Cardiac fibroblast (primary cell): Measurements from ENCODE around the gene CHRND.

ENCODE experiments used
- DNase-seq, 2 donors: peaks; one replicate each; pipeline versions ENCODE4 v3.0.0 to v3.0.0-alpha.2; 2010; ENCODE audit warnings: low read depth in 2 of 2
- H3K4me3 ChIP-seq, 2 donors: replicated peaks in 1 of 2; 1 replicate in 1 of 2; 2 replicates in 1 of 2; pipeline ENCODE4 v1.5.1; 2011; ENCODE audit warnings: low read depth in 2 of 2, low read length in 2 of 2, mild to moderate bottlenecking in 2 of 2, moderate library complexity in 1 of 2
- TF ChIP-seq, protein P1 (sequence below): IDR thresholded peaks from one replicate; pipeline ENCODE4 v1.5.1; 2011; ENCODE audit warnings: low read depth, mild to moderate bottlenecking, low read length, inconsistent platforms

The CHRND gene

GRCh38 chr2:232488097-232488711, 37.8 kb upstream of the CHRND start:
- TF ChIP-seq, protein P1, sequence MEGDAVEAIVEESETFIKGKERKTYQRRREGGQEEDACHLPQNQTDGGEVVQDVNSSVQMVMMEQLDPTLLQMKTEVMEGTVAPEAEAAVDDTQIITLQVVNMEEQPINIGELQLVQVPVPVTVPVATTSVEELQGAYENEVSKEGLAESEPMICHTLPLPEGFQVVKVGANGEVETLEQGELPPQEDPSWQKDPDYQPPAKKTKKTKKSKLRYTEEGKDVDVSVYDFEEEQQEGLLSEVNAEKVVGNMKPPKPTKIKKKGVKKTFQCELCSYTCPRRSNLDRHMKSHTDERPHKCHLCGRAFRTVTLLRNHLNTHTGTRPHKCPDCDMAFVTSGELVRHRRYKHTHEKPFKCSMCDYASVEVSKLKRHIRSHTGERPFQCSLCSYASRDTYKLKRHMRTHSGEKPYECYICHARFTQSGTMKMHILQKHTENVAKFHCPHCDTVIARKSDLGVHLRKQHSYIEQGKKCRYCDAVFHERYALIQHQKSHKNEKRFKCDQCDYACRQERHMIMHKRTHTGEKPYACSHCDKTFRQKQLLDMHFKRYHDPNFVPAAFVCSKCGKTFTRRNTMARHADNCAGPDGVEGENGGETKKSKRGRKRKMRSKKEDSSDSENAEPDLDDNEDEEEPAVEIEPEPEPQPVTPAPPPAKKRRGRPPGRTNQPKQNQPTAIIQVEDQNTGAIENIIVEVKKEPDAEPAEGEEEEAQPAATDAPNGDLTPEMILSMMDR = no peak
- DNase-seq = no peak
- H3K4me3 ChIP-seq = no peak overlapping the region

DNA sequence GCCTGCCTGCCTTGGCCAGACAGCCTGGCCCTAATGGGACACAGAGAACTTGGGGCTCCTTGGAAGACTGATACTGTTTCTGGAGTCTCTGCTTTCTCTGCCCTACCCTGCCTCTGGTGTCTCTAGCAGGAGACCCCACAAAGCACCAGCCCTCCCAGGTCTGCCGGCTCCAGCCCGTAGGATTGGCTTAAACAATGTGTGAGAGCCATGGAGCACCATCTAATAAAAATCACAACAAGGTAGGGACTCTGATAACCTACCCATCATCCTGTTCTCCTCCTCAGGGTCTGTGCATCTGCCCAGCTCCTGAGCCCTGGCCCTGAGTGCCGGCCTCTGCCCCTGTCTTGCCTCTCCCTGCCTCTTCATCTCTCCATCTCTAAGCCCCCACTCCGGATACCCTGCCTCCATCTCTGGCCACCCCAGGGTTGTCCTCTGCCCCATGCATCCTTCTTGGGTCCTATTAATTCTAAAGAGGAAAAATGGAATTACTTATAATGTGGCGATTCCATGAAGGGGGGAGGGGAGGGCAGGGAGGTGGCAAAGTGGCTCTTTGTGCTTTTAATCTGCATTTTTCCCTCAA, 37.1 kb upstream of the CHRND start:
- DNase-seq = no peak
- no peak overlapping the region for H3K4me3 ChIP-seq
- TF ChIP-seq, protein P1 = no peak

- TF ChIP-seq, protein P1 = no peak
- no peak overlapping the region for H3K4me3 ChIP-seq
- no peak for DNase-seq
Observed at GRCh38 chr2:232489516-232490220, 36.3 kb upstream of the CHRND start.

DNA sequence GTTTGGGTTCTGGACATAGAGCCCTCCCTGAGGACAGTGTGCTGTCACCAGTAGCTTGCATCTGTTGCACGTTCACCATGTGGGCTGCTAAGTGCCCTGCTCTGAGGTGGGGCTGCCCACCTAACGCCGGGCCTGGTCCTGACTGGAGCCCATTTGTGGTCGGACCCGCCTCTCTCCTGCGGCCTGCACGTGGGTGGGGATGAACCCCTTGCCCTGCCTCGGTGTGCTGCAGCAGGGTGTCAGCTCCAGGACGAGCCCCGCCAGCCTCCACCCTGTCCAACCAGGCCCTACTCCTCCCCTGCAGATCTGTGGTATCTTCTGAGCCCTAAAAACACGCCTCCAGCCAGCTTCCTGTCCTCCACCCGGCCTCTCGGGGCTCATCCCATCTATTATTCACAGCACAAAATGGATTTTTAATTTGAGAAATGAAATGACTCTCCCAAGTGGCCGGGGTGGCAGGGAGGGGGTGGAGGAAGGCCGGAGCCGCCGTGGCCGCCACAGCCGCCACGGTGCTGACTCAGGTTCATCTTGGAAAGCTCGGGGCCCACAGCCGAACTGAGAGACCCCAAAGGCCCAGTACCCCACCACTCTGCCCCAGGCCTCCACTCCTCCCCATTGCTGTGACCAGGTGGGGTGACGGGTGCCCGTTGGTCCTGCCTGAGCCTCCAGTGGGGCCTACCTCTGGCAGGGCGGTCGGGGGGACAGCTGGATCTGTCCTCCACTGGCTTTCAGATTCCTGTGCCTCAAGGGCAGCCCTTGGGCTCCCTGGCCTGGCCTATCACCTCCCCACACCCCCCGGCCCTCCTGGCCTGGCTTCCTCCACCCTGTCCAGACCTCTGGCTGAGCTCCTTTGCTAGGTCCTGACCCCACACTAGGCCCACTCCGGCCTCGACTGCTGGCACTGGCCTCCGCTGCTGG, 35.5 kb upstream of the CHRND start:
- H3K4me3 ChIP-seq = no peak overlapping the region
- no peak for DNase-seq
- TF ChIP-seq, protein P1 = no peak

DNA sequence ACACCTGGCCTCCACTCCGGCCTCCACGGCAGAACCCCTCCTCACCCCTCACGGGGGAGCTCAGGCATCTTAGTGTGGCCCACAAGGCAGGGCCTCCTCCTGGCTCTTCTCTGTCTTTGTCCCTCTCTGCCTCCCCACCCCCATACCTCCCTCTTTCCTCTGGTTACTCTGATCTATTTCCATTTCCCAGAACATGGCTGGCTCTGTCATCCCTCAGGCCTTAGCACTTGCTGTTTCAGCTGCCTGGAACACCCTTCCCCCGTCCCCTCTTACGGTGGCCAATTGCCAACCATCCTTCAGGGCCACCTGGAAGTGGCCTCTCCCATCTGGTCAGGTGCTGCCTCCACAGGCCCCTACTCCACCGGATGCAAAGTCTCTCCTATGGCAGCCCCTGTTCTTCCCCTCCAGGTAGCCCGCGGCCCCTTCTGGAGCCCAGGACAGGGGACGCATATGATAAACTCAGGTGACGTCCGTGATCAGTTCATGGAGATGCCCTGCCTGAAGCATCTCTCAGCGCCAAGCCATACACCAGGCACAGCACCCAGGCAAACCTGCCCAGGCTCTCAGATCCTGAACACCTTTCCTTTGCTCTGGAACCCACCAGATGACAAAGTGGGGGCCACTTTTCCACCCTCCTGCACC, 34.7 kb upstream of the CHRND start:
- H3K4me3 ChIP-seq = no peak overlapping the region
- TF ChIP-seq, protein P1 = no peak
- no peak for DNase-seq

DNA sequence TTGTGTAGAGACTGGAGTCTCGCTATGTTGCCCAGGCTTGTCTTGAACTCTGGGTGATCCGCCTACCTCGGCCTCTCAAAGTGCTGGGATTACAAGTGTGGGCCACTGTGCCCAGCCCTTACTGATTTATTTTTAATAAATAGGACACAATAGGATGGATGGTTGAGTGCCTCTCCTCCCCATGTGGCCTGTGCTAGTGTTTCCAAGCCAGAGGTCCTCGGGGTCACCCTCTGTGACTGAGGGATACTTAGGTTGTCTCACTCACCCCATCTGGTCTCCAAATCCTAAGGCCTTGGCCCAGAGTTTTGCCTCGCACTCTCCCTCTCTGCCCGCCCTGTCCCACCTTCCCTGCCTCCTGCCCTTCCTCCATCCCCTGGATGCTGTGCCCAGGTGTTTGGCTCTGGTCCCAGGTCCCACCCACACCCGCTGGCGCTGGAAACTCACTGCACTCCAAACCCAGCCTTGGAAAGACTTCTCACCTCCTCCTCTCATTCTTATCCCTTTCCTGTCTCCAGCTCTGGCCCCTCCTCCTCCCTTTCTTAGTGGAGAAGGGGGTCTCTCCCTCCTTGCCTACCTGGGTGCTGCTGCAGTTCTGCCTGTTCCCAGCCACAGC, 33.6 kb upstream of the CHRND start:
- DNase-seq = no peak
- TF ChIP-seq, protein P1 = no peak
- no peak overlapping the region for H3K4me3 ChIP-seq
